ENCODE results near the gene ABHD14A. TPM values are rescaled to one million over a fixed set of nuclear protein-coding genes. Genes with fewer than 3 reads are reported as not detected.

Gene ABHD14A
- total and polyA plus RNA-seq, 2 of the 13 experiments (the other 11 are each of a cell fraction or from before 2014, with no cell fraction given) = 29.5 to 46.9 TPM

DNA sequence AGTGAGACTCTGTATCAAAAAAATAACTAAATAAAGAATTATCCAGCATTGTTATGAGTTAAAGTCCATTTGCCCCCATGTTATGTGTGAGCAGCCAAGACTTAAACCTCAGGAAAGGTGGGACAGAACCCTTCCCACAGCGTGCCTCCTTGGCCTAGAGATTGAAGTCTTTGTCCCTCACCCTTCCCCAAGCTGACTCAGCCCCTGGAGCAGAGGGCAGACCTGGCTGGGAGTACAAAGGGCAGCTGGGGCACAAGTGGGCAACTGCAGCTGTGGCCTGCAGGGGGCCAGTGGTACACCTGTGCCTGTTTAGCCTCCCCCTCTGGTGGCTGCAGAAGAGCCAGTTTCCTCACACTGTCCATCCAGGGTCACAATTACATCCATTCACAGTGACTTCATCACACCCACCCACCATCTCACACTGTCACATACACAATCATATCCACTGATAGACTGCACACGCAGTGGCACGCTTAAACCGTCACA, 7.5 kb downstream of the ABHD14A start (continued):
- TF ChIP-seq SPEN (CRISPR knock-in tag; IDR thresholded peaks at IDR 0.05; ENCODE audit: low read depth) (peak; percentile 65; the same call in 1 of the 2 replicates), ZNF317 (CRISPR knock-in tag; IDR thresholded peaks at IDR 0.05) (peak; percentile 59), ZNF660 (CRISPR knock-in tag; IDR thresholded peaks at IDR 0.05; ENCODE audit: borderline replicate concordance, low read depth) (no peak), KLF13 (CRISPR knock-in tag; IDR thresholded peaks at IDR 0.05) (no peak), ISL2 (CRISPR knock-in tag; IDR thresholded peaks at IDR 0.05) (no peak), MTF2 (CRISPR knock-in tag; IDR thresholded peaks at IDR 0.05; ENCODE audit: borderline replicate concordance) (no peak), SALL2 (CRISPR knock-in tag; IDR thresholded peaks at IDR 0.05) (no peak), ZNF263 (CRISPR knock-in tag; IDR thresholded peaks at IDR 0.05) (no peak), PHF8 (CRISPR knock-in tag; IDR thresholded peaks at IDR 0.05) (peak; percentile 4; the same call in 1 of the 2 replicates), HMG20A (CRISPR knock-in tag; IDR thresholded peaks at IDR 0.05; ENCODE audit: borderline replicate concordance) (peak; percentile 48; the same call in 1 of the 2 replicates), SAP130 (CRISPR knock-in tag; IDR thresholded peaks at IDR 0.05; ENCODE audit: low read depth) (peak; percentile 92), ZNF775 (CRISPR knock-in tag; IDR thresholded peaks at IDR 0.05; ENCODE audit: borderline replicate concordance) (no peak)
- TF ChIP-seq, protein P1, sequence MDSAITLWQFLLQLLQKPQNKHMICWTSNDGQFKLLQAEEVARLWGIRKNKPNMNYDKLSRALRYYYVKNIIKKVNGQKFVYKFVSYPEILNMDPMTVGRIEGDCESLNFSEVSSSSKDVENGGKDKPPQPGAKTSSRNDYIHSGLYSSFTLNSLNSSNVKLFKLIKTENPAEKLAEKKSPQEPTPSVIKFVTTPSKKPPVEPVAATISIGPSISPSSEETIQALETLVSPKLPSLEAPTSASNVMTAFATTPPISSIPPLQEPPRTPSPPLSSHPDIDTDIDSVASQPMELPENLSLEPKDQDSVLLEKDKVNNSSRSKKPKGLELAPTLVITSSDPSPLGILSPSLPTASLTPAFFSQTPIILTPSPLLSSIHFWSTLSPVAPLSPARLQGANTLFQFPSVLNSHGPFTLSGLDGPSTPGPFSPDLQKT (CRISPR knock-in tag; IDR thresholded peaks at IDR 0.05; ENCODE audit: borderline replicate concordance) = no peak
- TF ChIP-seq, protein P2, sequence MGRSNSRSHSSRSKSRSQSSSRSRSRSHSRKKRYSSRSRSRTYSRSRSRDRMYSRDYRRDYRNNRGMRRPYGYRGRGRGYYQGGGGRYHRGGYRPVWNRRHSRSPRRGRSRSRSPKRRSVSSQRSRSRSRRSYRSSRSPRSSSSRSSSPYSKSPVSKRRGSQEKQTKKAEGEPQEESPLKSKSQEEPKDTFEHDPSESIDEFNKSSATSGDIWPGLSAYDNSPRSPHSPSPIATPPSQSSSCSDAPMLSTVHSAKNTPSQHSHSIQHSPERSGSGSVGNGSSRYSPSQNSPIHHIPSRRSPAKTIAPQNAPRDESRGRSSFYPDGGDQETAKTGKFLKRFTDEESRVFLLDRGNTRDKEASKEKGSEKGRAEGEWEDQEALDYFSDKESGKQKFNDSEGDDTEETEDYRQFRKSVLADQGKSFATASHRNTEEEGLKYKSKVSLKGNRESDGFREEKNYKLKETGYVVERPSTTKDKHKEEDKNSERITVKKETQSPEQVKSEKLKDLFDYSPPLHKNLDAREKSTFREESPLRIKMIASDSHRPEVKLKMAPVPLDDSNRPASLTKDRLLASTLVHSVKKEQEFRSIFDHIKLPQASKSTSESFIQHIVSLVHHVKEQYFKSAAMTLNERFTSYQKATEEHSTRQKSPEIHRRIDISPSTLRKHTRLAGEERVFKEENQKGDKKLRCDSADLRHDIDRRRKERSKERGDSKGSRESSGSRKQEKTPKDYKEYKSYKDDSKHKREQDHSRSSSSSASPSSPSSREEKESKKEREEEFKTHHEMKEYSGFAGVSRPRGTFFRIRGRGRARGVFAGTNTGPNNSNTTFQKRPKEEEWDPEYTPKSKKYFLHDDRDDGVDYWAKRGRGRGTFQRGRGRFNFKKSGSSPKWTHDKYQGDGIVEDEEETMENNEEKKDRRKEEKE (IDR thresholded peaks at IDR 0.05) = no peak
- TF ChIP-seq, protein P3, sequence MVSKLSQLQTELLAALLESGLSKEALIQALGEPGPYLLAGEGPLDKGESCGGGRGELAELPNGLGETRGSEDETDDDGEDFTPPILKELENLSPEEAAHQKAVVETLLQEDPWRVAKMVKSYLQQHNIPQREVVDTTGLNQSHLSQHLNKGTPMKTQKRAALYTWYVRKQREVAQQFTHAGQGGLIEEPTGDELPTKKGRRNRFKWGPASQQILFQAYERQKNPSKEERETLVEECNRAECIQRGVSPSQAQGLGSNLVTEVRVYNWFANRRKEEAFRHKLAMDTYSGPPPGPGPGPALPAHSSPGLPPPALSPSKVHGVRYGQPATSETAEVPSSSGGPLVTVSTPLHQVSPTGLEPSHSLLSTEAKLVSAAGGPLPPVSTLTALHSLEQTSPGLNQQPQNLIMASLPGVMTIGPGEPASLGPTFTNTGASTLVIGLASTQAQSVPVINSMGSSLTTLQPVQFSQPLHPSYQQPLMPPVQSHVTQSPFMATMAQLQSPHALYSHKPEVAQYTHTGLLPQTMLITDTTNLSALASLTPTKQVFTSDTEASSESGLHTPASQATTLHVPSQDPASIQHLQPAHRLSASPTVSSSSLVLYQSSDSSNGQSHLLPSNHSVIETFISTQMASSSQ (IDR thresholded peaks at IDR 0.05; ENCODE audit: low read depth) = peak; percentile 27; the same call in 1 of the 2 replicates
- TF ChIP-seq, protein P3 (CRISPR knock-in tag; IDR thresholded peaks at IDR 0.05; ENCODE audit: borderline replicate concordance) = 0 out of 2 replicates have a peak, but pooled peaks have one; percentile 21
- TF ChIP-seq, protein P4, sequence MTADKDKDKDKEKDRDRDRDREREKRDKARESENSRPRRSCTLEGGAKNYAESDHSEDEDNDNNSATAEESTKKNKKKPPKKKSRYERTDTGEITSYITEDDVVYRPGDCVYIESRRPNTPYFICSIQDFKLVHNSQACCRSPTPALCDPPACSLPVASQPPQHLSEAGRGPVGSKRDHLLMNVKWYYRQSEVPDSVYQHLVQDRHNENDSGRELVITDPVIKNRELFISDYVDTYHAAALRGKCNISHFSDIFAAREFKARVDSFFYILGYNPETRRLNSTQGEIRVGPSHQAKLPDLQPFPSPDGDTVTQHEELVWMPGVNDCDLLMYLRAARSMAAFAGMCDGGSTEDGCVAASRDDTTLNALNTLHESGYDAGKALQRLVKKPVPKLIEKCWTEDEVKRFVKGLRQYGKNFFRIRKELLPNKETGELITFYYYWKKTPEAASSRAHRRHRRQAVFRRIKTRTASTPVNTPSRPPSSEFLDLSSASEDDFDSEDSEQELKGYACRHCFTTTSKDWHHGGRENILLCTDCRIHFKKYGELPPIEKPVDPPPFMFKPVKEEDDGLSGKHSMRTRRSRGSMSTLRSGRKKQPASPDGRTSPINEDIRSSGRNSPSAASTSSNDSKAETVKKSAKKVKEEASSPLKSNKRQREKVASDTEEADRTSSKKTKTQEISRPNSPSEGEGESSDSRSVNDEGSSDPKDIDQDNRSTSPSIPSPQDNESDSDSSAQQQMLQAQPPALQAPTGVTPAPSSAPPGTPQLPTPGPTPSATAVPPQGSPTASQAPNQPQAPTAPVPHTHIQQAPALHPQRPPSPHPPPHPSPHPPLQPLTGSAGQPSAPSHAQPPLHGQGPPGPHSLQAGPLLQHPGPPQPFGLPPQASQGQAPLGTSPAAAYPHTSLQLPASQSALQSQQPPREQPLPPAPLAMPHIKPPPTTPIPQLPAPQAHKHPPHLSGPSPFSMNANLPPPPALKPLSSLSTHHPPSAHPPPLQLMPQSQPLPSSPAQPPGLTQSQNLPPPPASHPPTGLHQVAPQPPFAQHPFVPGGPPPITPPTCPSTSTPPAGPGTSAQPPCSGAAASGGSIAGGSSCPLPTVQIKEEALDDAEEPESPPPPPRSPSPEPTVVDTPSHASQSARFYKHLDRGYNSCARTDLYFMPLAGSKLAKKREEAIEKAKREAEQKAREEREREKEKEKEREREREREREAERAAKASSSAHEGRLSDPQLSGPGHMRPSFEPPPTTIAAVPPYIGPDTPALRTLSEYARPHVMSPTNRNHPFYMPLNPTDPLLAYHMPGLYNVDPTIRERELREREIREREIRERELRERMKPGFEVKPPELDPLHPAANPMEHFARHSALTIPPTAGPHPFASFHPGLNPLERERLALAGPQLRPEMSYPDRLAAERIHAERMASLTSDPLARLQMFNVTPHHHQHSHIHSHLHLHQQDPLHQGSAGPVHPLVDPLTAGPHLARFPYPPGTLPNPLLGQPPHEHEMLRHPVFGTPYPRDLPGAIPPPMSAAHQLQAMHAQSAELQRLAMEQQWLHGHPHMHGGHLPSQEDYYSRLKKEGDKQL (CRISPR knock-in tag; IDR thresholded peaks at IDR 0.05; ENCODE audit: low read depth) = 0 out of 2 replicates have a peak, but pooled peaks have one; percentile 15

Data from HepG2 (cell line).